Prostate gland (tissue), 2 donors: ENCODE data around the gene EIF4G3.

Experiments used
- POLR2A ChIP-seq: fragments of 450-650 bp; IDR thresholded peaks from one replicate; pipeline ENCODE4 v1.6.1; 2016; ENCODE audit warnings: antibody characterized with exemption, mild to moderate bottlenecking
- POLR2AphosphoS5 ChIP-seq: sonication (generic); formaldehyde crosslinking; IDR thresholded peaks from one replicate; pipeline ENCODE4 v1.6.1; 2017; ENCODE audit warnings: antibody characterized with exemption
- TF ChIP-seq, protein P1 (sequence below), 4 experiments: fragments of 200-600 bp in 2 of 4; fragments of 450-650 bp in 2 of 4; sonication (generic) in 2 of 4; IDR thresholded peaks; 1 replicate in 3 of 4; 2 replicates in 1 of 4; pipeline ENCODE4 v1.5.1; 2016 to 2019; ENCODE audit warnings: antibody characterized with exemption in 4 of 4, mild to moderate bottlenecking in 2 of 4, moderate library complexity in 2 of 4

GRCh38 chr1:21139601-21140000, 37.1 kb downstream of the EIF4G3 start:
- TF ChIP-seq, protein P1, sequence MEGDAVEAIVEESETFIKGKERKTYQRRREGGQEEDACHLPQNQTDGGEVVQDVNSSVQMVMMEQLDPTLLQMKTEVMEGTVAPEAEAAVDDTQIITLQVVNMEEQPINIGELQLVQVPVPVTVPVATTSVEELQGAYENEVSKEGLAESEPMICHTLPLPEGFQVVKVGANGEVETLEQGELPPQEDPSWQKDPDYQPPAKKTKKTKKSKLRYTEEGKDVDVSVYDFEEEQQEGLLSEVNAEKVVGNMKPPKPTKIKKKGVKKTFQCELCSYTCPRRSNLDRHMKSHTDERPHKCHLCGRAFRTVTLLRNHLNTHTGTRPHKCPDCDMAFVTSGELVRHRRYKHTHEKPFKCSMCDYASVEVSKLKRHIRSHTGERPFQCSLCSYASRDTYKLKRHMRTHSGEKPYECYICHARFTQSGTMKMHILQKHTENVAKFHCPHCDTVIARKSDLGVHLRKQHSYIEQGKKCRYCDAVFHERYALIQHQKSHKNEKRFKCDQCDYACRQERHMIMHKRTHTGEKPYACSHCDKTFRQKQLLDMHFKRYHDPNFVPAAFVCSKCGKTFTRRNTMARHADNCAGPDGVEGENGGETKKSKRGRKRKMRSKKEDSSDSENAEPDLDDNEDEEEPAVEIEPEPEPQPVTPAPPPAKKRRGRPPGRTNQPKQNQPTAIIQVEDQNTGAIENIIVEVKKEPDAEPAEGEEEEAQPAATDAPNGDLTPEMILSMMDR (IDR thresholded peaks at IDR 0.05), result no peak
- TF ChIP-seq POLR2A (no peak), POLR2AphosphoS5 (no peak)
